ENCODE results near the gene APEX2.

DNA sequence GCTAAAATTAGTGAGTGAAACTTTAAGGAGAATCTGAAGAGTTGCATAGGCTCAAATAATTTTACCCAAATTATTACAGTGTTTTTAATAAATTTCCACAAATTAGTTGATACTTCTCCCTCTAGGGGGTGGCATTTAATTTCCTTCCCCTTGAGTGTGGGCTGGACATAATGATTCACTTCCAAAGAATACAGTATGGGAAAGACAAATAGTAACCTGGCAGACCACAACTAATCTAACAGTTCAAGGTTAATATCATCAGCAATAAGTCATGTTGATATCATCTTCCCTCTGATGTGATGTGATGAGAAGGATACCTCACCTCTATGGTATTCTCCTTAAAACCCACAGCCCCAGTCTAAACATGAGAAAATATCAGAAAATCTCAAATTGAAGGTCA, 21.7 kb upstream of the APEX2 start:
- TF ChIP-seq, protein P1, sequence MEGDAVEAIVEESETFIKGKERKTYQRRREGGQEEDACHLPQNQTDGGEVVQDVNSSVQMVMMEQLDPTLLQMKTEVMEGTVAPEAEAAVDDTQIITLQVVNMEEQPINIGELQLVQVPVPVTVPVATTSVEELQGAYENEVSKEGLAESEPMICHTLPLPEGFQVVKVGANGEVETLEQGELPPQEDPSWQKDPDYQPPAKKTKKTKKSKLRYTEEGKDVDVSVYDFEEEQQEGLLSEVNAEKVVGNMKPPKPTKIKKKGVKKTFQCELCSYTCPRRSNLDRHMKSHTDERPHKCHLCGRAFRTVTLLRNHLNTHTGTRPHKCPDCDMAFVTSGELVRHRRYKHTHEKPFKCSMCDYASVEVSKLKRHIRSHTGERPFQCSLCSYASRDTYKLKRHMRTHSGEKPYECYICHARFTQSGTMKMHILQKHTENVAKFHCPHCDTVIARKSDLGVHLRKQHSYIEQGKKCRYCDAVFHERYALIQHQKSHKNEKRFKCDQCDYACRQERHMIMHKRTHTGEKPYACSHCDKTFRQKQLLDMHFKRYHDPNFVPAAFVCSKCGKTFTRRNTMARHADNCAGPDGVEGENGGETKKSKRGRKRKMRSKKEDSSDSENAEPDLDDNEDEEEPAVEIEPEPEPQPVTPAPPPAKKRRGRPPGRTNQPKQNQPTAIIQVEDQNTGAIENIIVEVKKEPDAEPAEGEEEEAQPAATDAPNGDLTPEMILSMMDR (IDR thresholded peaks at IDR 0.05), result no peak
- TF ChIP-seq, protein P2, sequence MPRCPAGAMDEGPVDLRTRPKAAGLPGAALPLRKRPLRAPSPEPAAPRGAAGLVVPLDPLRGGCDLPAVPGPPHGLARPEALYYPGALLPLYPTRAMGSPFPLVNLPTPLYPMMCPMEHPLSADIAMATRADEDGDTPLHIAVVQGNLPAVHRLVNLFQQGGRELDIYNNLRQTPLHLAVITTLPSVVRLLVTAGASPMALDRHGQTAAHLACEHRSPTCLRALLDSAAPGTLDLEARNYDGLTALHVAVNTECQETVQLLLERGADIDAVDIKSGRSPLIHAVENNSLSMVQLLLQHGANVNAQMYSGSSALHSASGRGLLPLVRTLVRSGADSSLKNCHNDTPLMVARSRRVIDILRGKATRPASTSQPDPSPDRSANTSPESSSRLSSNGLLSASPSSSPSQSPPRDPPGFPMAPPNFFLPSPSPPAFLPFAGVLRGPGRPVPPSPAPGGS (IDR thresholded peaks at IDR 0.05), result no peak
- TF ChIP-seq JUNB (IDR thresholded peaks at IDR 0.05) (peak; percentile 14; the same call in 1 of the 2 replicates), POLR2A (IDR thresholded peaks at IDR 0.05; ENCODE audit: low read length) (no peak), POLR2AphosphoS2 (conservative IDR thresholded peaks at IDR 0.05; ENCODE audit: low read length) (no peak), HDAC2 (IDR thresholded peaks at IDR 0.05) (no peak), HOXA7 (CRISPR knock-in tag; IDR thresholded peaks at IDR 0.05) (no peak), EP300 (IDR thresholded peaks at IDR 0.05) (no peak), MAFK (IDR thresholded peaks at IDR 0.05; ENCODE audit: partially characterized antibody) (no peak), JUN (IDR thresholded peaks at IDR 0.05) (no peak), NFE2L2 (conservative IDR thresholded peaks at IDR 0.05; ENCODE audit: low read length) (no peak), SMC3 (IDR thresholded peaks at IDR 0.05) (no peak)
- TF ChIP-seq, protein P3, sequence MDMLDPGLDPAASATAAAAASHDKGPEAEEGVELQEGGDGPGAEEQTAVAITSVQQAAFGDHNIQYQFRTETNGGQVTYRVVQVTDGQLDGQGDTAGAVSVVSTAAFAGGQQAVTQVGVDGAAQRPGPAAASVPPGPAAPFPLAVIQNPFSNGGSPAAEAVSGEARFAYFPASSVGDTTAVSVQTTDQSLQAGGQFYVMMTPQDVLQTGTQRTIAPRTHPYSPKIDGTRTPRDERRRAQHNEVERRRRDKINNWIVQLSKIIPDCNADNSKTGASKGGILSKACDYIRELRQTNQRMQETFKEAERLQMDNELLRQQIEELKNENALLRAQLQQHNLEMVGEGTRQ (IDR thresholded peaks at IDR 0.05), result no peak
